ENCODE measurements around the gene NUP210.

The NUP210 gene

GRCh38 chr3:13301286-13301987, 118.7 kb downstream of the NUP210 start:
- Histone ChIP-seq H3K36me3 (ENCODE audit: control insufficient read depth, insufficient read depth, low read length) (no peaks in the 10 kb centered on the region), H3K4me1 (ENCODE audit: control insufficient read depth, insufficient read depth, low read length, poor library complexity, severe bottlenecking) (peaks cover 46% of the 10 kb centered on the region), H3K9me3 (ENCODE audit: control insufficient read depth, low read length) (no peaks in the 10 kb centered on the region), H3K27ac (ENCODE audit: low read depth, low read length, severe bottlenecking) (peak overlapping the region; percentile 89), H3K4me3 (ENCODE audit: extremely low read depth, insufficient read depth, low read length, poor library complexity, severe bottlenecking) (no peak overlapping the region)
- WGBS, 2 experiments (ENCODE audit: insufficient coverage in 2 of 2): 13 to 41% methylated on average over 6 to 7 of the region's 14 CpGs

DNA sequence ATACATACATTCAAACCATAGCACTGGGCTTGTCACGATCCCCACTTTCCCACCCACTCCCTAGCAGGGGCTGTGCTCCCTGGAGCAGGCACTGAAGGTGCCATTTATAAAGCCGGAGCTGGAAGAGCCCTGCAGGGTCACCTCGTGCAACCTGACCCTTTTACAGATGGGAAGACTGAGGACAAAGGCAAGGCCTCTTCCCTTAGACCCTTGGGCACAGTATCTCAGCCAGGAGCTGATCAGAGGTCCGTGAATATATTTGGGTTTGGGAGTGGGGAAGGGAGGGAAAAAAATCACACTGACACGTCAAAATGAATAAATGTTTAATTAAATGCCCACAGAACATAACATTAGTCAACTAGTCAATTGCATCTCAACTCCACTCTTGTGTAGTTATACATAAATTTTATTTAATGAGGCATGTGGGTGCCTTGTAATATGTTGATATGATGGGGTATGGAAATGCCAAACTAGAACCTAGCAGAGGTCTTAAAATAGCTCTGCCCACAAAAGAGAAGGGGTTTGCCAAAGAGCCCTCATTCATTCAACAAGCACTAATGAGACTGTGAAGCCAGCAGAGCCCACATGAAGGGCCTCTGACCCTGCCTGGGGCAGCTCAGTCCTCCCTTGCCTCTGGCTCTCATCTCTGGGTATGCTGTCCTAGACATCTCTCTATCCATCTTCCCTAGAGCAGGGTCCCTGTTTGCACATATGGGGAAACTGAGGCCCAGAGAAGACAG, 119.4 kb downstream of the NUP210 start:
- no peak overlapping the region for H3K4me3 ChIP-seq (ENCODE audit: extremely low read depth, insufficient read depth, low read length, poor library complexity, severe bottlenecking)
- H3K36me3 ChIP-seq (ENCODE audit: control insufficient read depth, insufficient read depth, low read length): no peaks in the 10 kb centered on the region
- H3K4me1 ChIP-seq (ENCODE audit: control insufficient read depth, insufficient read depth, low read length, poor library complexity, severe bottlenecking): peaks cover 48% of the 10 kb centered on the region
- H3K9me3 ChIP-seq (ENCODE audit: control insufficient read depth, low read length): no peaks in the 10 kb centered on the region
- peak overlapping the region; percentile 89 for H3K27ac ChIP-seq (ENCODE audit: low read depth, low read length, severe bottlenecking)
- 91 to 100% methylated on average over 1 to 3 of the region's 5 CpGs for WGBS, 2 experiments (ENCODE audit: insufficient coverage in 2 of 2)

GRCh38 chr3:13299531-13300155, 120.5 kb downstream of the NUP210 start:
- Histone ChIP-seq H3K4me1 (ENCODE audit: control insufficient read depth, insufficient read depth, low read length, poor library complexity, severe bottlenecking) (peaks cover 48% of the 10 kb centered on the region), H3K9me3 (ENCODE audit: control insufficient read depth, low read length) (no peaks in the 10 kb centered on the region), H3K4me3 (ENCODE audit: extremely low read depth, insufficient read depth, low read length, poor library complexity, severe bottlenecking) (no peak overlapping the region), H3K36me3 (ENCODE audit: control insufficient read depth, insufficient read depth, low read length) (no peaks in the 10 kb centered on the region), H3K27ac (ENCODE audit: low read depth, low read length, severe bottlenecking) (no peak overlapping the region)
- 87 to 97% methylated on average over 3 to 7 of the region's 7 CpGs for WGBS, 2 experiments (ENCODE audit: insufficient coverage in 2 of 2)

- Histone ChIP-seq H3K4me3 (ENCODE audit: extremely low read depth, insufficient read depth, low read length, poor library complexity, severe bottlenecking) (no peak overlapping the region), H3K4me1 (ENCODE audit: control insufficient read depth, insufficient read depth, low read length, poor library complexity, severe bottlenecking) (peaks cover 36% of the 10 kb centered on the region), H3K36me3 (ENCODE audit: control insufficient read depth, insufficient read depth, low read length) (no peaks in the 10 kb centered on the region), H3K27ac (ENCODE audit: low read depth, low read length, severe bottlenecking) (no peak overlapping the region), H3K9me3 (ENCODE audit: control insufficient read depth, low read length) (no peaks in the 10 kb centered on the region)
- WGBS, 2 experiments (ENCODE audit: insufficient coverage in 2 of 2): 32% methylated on average over 6 of the region's 6 CpGs; no CpG with 5 or more reads in 1 of the 2 experiments
Observed at GRCh38 chr3:13296662-13297061, 123.5 kb downstream of the NUP210 start.

DNA sequence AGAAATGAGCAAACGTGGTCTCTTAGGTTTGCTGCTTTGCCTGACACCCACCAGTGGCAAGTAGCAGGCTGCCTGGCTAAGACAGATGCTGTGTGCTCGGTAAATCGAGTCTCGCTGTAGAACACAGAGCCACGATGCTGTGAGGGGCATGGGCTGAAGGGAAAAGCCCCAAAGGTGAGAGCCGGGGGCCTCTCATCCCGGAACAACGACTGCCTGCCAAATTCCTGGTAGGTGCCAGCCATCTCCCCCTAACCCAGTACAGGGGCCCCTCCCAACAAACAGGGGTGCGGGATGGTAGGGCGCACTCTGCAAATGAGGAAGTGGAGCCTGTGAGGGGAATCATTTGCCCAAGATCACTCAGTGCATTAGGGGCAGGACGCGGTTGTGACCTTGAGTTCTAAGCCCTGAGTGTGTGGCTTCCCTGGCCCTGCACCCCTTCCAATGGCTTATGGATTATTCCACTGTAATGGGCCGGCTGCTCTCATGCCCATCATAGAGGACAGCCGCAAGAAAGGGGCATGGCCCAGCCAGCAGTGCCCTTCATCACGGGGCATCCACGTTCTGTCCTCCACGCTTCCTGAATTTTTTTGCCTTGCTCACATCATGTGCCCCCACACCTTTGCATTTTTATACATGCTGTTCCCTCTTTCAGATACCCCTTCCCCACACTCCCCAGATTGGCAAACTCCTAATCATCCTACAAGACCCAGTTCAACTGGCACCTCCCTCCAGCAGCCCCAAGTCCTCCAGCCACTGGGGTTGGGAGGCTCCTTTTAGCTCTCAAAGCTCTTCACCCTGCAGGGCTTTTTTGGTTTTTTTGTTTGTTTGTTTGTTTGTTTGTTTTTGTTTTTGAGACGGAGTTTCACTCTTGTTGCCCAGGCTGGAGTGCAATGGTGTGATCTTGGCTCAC, 125.4 kb downstream of the NUP210 start:
- 93 to 96% methylated on average over 13 to 16 of the region's 18 CpGs for WGBS, 2 experiments (ENCODE audit: insufficient coverage in 2 of 2)
- H3K4me3 ChIP-seq (ENCODE audit: extremely low read depth, insufficient read depth, low read length, poor library complexity, severe bottlenecking): no peak overlapping the region
- H3K4me1 ChIP-seq (ENCODE audit: control insufficient read depth, insufficient read depth, low read length, poor library complexity, severe bottlenecking): peaks cover 19% of the 10 kb centered on the region
- H3K9me3 ChIP-seq (ENCODE audit: control insufficient read depth, low read length): no peaks in the 10 kb centered on the region
- no peaks in the 10 kb centered on the region for H3K36me3 ChIP-seq (ENCODE audit: control insufficient read depth, insufficient read depth, low read length)
- H3K27ac ChIP-seq (ENCODE audit: low read depth, low read length, severe bottlenecking): no peak overlapping the region

DNA sequence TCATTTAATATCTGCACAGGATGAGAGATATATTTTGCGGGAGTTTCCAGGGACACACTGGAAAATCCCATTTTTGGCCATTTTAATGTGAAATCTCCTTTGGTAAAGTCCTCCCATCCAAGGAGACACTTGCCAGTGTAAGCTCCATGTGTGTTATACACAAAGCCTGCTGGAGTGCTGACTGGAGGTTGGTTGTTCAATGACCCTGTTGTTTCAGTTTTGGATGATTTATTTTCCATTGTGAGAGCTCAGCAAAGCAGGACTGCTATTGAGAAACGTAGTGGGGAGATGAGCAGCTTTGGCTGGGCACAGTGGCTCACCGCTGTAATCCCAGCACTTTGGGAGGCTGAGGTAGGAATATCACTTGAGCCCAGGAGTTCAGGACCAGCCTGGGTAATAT, 127.7 kb downstream of the NUP210 start:
- no peaks in the 10 kb centered on the region for H3K36me3 ChIP-seq (ENCODE audit: control insufficient read depth, insufficient read depth, low read length)
- H3K27ac ChIP-seq (ENCODE audit: low read depth, low read length, severe bottlenecking): no peak overlapping the region
- 88 to 94% methylated on average over 2 to 3 of the region's 3 CpGs for WGBS, 2 experiments (ENCODE audit: insufficient coverage in 2 of 2)
- no peak overlapping the region for H3K4me3 ChIP-seq (ENCODE audit: extremely low read depth, insufficient read depth, low read length, poor library complexity, severe bottlenecking)
- H3K4me1 ChIP-seq (ENCODE audit: control insufficient read depth, insufficient read depth, low read length, poor library complexity, severe bottlenecking): peaks cover 10% of the 10 kb centered on the region
- no peaks in the 10 kb centered on the region for H3K9me3 ChIP-seq (ENCODE audit: control insufficient read depth, low read length)

- 83 to 100% methylated on average over 1 of the region's 3 CpGs for WGBS, 2 experiments (ENCODE audit: insufficient coverage in 2 of 2)
- no peaks in the 10 kb centered on the region for H3K36me3 ChIP-seq (ENCODE audit: control insufficient read depth, insufficient read depth, low read length)
Observed at GRCh38 chr3:13290941-13291340, 129.2 kb downstream of the NUP210 start.

DNA sequence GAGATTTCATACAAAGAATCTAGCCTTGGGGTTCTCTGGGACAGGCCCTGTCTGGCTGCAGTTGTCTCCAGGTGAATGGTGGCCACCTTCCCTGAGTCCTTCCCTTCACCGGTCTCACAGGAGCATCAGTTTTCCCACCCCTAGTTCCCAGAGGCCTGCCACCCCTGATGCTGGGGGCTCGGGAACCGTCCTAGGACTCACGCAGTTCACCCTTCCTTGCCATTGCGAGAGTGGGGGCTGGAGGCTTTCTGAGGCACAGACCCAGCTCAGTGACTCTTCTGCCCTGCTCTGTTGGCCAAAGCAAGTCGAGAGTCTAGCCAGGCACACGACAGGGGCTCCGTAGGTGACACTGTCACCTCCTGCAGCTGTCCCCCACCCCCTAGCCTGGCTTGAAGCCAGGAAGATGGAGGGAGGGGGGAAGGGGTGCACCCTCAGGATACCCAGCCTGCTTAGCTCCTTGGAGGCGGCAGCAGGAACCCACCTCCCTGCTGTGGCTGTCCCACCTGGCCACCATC, 130.3 kb downstream of the NUP210 start:
- peaks cover 11% of the 10 kb centered on the region for H3K9me3 ChIP-seq (ENCODE audit: control insufficient read depth, low read length)
- no peaks in the 10 kb centered on the region for H3K36me3 ChIP-seq (ENCODE audit: control insufficient read depth, insufficient read depth, low read length)
- H3K4me1 ChIP-seq (ENCODE audit: control insufficient read depth, insufficient read depth, low read length, poor library complexity, severe bottlenecking): no peaks in the 10 kb centered on the region
- WGBS, 2 experiments (ENCODE audit: insufficient coverage in 2 of 2): 100% methylated on average over 3 to 7 of the region's 9 CpGs
- H3K4me3 ChIP-seq (ENCODE audit: extremely low read depth, insufficient read depth, low read length, poor library complexity, severe bottlenecking): no peak overlapping the region
- H3K27ac ChIP-seq (ENCODE audit: low read depth, low read length, severe bottlenecking): no peak overlapping the region

More at GRCh38 chr3:13290941-13291340, 129.2 kb downstream of the NUP210 start:
- Histone ChIP-seq H3K4me1 (ENCODE audit: control insufficient read depth, insufficient read depth, low read length, poor library complexity, severe bottlenecking) (no peaks in the 10 kb centered on the region), H3K4me3 (ENCODE audit: extremely low read depth, insufficient read depth, low read length, poor library complexity, severe bottlenecking) (no peak overlapping the region), H3K27ac (ENCODE audit: low read depth, low read length, severe bottlenecking) (no peak overlapping the region), H3K9me3 (ENCODE audit: control insufficient read depth, low read length) (peaks cover 11% of the 10 kb centered on the region)

DNA sequence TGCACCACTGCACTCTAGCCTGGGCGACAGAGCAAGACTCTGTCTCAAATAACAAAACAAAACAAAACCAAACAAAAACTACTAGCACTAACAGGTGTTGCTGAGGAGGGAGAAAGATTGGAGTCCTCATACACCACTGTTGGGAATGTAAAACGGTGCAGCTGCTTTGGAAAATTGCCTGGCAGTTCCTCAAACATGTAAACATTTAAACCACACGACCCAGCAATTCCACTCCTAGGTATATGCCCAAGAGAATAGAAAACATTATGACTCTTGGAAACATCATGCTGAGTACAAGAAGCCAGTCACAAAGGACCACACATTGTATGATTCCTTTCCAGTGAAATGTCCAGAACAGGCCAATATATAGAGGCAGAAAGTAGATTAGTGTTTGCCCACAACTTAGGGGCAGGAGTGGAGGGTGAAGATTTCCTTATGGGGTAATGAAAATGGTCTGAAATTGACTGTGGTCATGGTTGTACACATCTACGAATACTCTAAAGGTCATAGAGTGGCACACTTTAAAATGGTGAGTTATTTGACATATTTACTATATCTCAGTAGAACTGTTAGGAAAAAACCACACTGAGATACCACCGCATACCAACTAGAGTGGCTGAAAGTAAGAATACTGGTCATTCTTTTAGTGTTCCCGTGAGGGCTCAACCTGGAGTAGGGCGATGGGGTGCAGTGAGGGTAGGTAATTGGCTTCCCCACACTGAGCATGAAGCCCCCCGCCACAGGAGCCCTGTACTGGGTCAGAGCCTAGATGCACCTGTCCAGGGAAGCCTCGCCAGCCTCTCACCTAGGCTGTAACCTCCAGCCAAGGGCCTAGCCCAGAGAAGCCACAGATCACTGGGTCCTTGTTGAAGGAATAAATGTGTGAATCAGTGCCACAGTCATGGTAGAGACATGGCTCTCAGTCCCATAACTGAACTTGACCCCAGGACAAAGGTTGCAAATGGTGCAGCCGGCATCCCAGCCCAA, 131.1 kb downstream of the NUP210 start:
- Histone ChIP-seq H3K36me3 (ENCODE audit: control insufficient read depth, insufficient read depth, low read length) (no peaks in the 10 kb centered on the region), H3K9me3 (ENCODE audit: control insufficient read depth, low read length) (peaks cover 19% of the 10 kb centered on the region), H3K27ac (ENCODE audit: low read depth, low read length, severe bottlenecking) (no peak overlapping the region), H3K4me3 (ENCODE audit: extremely low read depth, insufficient read depth, low read length, poor library complexity, severe bottlenecking) (no peak overlapping the region), H3K4me1 (ENCODE audit: control insufficient read depth, insufficient read depth, low read length, poor library complexity, severe bottlenecking) (no peaks in the 10 kb centered on the region)
- 90 to 96% methylated on average over 5 to 6 of the region's 10 CpGs for WGBS, 2 experiments (ENCODE audit: insufficient coverage in 2 of 2)

All from mesodermal cell (in vitro differentiated cells).